Uterus (tissue), 2 donors: Measurements from ENCODE around the gene ADH7.

Experiments
- CTCF ChIP-seq, 4 experiments: fragments of 200-600 bp in 2 of 4; fragments of 450-650 bp in 2 of 4; sonication (generic) in 2 of 4; IDR thresholded peaks; one replicate each; pipeline ENCODE4 v1.5.1; 2016 to 2019; ENCODE audit warnings: antibody characterized with exemption in 4 of 4, mild to moderate bottlenecking in 2 of 4, moderate library complexity in 1 of 4
- POLR2A ChIP-seq, 2 donors: fragments of 450-650 bp; IDR thresholded peaks; one replicate each; pipeline ENCODE4 v1.6.1; 2016; ENCODE audit warnings: antibody characterized with exemption in 2 of 2, mild to moderate bottlenecking in 1 of 2, moderate library complexity in 1 of 2

GRCh38 chr4:99378876-99379275 is 56.3 kb downstream of the ADH7 start:
- TF ChIP-seq CTCF (IDR thresholded peaks at IDR 0.05), result no peak
- TF ChIP-seq POLR2A (IDR thresholded peaks at IDR 0.05), result no peak
